Measurements from ENCODE around the gene ZNF611.
"Not testable (repeated sequence)": the region's sequence is repeated elsewhere in the genome, so short reads cannot be mapped to it uniquely, and the experiment has no call there.

The ZNF611 gene

GRCh38 chr19:52734893-52735661, at the start of gene ZNF611:
Gene ZNF611 (minus strand): TSS chr19:52735044. CDS start chr19:52715894, 19,150 bp downstream.
- peak; percentile 94 for DNase-seq (ENCODE audit: low spot score)

GRCh38 chr19:52782864-52783263, 48.0 kb upstream of the ZNF611 start:
- DNase-seq (ENCODE audit: low spot score), result not testable (repeated sequence)

GRCh38 chr19:52778811-52779210, 44.0 kb upstream of the ZNF611 start:
- DNase-seq (ENCODE audit: low spot score), result no peak

GRCh38 chr19:52756447-52756846, 21.6 kb upstream of the ZNF611 start:
- not testable (repeated sequence) for DNase-seq (ENCODE audit: low spot score)

GRCh38 chr19:52749780-52750179, 14.9 kb upstream of the ZNF611 start:
- DNase-seq (ENCODE audit: low spot score), result no peak

GRCh38 chr19:52748336-52748950, 13.6 kb upstream of the ZNF611 start:
- peak; percentile 77 for DNase-seq (ENCODE audit: low spot score)

- not testable (repeated sequence) for DNase-seq (ENCODE audit: low spot score)
These were observed 11.1 kb upstream of the ZNF611 start for GRCh38 chr19:52745919-52746318.

GRCh38 chr19:52743091-52743490, 8.2 kb upstream of the ZNF611 start:
- DNase-seq (ENCODE audit: low spot score), result no peak

GRCh38 chr19:52742516-52742915, 7.7 kb upstream of the ZNF611 start:
- no peak for DNase-seq (ENCODE audit: low spot score)

- DNase-seq (ENCODE audit: low spot score), result no peak
These were observed 7.2 kb upstream of the ZNF611 start for GRCh38 chr19:52741951-52742485.

- not testable (repeated sequence) for DNase-seq (ENCODE audit: low spot score)
These were observed 6.5 kb upstream of the ZNF611 start for GRCh38 chr19:52741371-52741770.

GRCh38 chr19:52739576-52739975, 4.7 kb upstream of the ZNF611 start:
- DNase-seq (ENCODE audit: low spot score), result peak; percentile 86

- peak; percentile 96 for DNase-seq (ENCODE audit: low spot score)
These were observed 890 bp upstream of the ZNF611 start for GRCh38 chr19:52735734-52736133.

- peak; percentile 21 for DNase-seq (ENCODE audit: low spot score)
These were observed 432 bp downstream of the ZNF611 start for GRCh38 chr19:52734331-52734892.

- DNase-seq (ENCODE audit: low spot score), result not testable (repeated sequence)
These were observed 8.8 kb downstream of the ZNF611 start for GRCh38 chr19:52726051-52726450.

- DNase-seq (ENCODE audit: low spot score), result no peak
These were observed 9.3 kb downstream of the ZNF611 start for GRCh38 chr19:52725528-52725961.

GRCh38 chr19:52724701-52725514, 9.9 kb downstream of the ZNF611 start:
- no peak for DNase-seq (ENCODE audit: low spot score)

- DNase-seq (ENCODE audit: low spot score), result not testable (repeated sequence)
These were observed 10.8 kb downstream of the ZNF611 start for GRCh38 chr19:52723907-52724598.

GRCh38 chr19:52722062-52723003, 12.5 kb downstream of the ZNF611 start:
- DNase-seq (ENCODE audit: low spot score), result peak; percentile 73

- DNase-seq (ENCODE audit: low spot score), result not testable (repeated sequence)
These were observed 14.3 kb downstream of the ZNF611 start for GRCh38 chr19:52720541-52720940.

Measured in RKO (cell line).